ENCODE measurements around the gene CNPPD1. TPM values are rescaled to one million over a fixed set of nuclear protein-coding genes. Genes with fewer than 3 reads are reported as not detected.
A peak's percentile ranks its signal among the peaks of the same experiment; 100 is the strongest.

The CNPPD1 gene
- total RNA-seq, 1 donor from 2014 or later, result 38.9 TPM

DNA sequence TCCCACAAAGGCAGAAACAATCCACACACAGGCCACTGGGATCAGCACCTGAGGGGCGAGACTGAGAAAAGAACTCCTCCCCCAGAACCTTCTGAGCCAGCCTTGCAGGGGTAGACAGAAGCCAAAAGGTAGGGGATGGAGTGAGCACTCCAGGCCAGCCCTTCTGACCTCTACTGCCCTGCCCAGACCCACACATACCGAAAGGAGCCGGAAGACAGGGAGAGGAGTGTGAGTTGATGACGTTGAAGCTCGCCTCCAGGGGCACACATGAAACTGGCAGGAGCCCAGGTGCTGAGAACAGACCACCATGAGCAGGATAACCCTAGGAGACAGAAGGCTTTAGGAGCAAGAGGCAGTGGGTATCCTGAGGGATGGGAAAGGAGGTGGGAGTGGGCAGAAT lies 8.7 kb downstream of the CNPPD1 start:
- DNase-seq (ENCODE audit: low spot score, unreplicated experiment), result no peak
- Mint-ChIP-seq H3K36me3 (ENCODE audit: insufficient read depth) (no peaks in the 10 kb centered on the region), H3K27me3 (peaks cover under 1% of the 10 kb centered on the region), H3K4me1 (ENCODE audit: low read depth) (no peaks in the 10 kb centered on the region), H3K4me3 (ENCODE audit: low read depth) (no peak overlapping the region), H3K27ac (no peak overlapping the region), H3K9me3 (ENCODE audit: low read depth) (no peaks in the 10 kb centered on the region)
- TF ChIP-seq, protein P1, sequence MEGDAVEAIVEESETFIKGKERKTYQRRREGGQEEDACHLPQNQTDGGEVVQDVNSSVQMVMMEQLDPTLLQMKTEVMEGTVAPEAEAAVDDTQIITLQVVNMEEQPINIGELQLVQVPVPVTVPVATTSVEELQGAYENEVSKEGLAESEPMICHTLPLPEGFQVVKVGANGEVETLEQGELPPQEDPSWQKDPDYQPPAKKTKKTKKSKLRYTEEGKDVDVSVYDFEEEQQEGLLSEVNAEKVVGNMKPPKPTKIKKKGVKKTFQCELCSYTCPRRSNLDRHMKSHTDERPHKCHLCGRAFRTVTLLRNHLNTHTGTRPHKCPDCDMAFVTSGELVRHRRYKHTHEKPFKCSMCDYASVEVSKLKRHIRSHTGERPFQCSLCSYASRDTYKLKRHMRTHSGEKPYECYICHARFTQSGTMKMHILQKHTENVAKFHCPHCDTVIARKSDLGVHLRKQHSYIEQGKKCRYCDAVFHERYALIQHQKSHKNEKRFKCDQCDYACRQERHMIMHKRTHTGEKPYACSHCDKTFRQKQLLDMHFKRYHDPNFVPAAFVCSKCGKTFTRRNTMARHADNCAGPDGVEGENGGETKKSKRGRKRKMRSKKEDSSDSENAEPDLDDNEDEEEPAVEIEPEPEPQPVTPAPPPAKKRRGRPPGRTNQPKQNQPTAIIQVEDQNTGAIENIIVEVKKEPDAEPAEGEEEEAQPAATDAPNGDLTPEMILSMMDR (IDR thresholded peaks at IDR 0.05; ENCODE audit: unreplicated experiment), result no peak

DNA sequence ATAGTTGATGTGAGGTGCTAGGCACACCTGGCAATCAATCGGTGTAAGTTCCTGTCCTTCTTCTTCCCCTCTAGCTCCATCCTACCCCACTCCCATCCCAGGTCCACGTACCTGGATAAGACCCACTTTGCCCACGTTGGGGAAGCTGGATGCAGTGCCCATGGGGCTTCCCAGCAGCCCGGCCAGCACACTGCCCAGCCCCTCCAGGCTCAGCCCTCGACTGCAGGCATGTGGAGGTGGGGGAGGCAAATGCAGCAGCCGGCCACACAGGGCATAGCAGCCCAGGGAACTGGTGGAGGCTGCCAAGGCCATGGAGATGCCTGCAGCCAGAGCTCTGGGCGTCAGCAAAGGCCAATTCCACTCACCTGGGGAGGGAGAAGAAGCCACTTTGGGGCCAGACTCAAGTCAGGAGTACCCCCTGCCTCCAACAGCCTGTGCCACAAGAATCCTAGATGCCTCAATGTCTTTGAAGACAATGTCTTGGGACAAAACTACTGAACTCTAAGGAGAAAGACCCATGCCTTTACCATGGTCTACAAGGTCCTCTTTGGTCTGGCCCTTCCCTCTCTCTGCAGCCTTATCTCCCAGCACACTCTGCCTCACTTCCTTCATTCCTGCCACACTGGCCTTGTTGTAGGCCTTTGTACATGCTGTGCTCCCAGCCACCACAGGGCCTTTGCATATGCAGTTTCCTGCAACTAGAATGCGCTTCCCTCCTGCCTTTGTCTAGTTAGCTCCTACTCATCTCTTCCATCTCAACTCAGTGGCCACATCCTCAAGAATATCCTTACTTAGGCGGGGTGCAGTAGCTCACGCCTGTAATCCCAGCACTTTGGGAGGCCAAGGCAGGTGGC lies 11.4 kb downstream of the CNPPD1 start:
- Mint-ChIP-seq H3K27me3 (peaks cover 4% of the 10 kb centered on the region), H3K4me3 (ENCODE audit: low read depth) (no peak overlapping the region)
- DNase-seq (ENCODE audit: low spot score, unreplicated experiment), result no peak

DNA sequence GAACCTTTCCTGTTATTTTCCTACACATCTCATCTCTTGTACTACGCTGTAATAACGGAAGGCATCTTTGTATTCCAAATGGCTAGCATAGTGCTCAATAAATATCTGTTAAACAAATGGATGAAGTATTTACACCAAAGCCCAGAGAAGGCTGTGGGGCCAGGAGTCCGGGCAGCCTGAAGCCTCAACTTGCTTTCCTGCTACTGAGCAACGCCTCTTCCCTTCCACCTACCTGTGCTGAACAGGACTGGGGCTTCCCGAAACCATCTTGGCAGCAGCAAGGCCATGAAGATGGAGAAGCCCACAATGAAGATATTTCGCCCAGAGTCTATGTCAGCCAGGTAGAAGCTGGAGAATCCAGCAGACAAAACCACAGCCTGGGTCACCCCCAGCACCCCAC lies 13.6 kb downstream of the CNPPD1 start:
- H3K36me3 Mint-ChIP-seq (ENCODE audit: insufficient read depth), result no peaks in the 10 kb centered on the region
- H3K9me3 Mint-ChIP-seq (ENCODE audit: low read depth), result no peaks in the 10 kb centered on the region
- no peak overlapping the region for H3K4me3 Mint-ChIP-seq (ENCODE audit: low read depth)
- no peak overlapping the region for H3K27ac Mint-ChIP-seq
- TF ChIP-seq, protein P1 (IDR thresholded peaks at IDR 0.05; ENCODE audit: unreplicated experiment), result no peak
- H3K27me3 Mint-ChIP-seq, result peaks cover 7% of the 10 kb centered on the region
- peaks cover 5% of the 10 kb centered on the region for H3K4me1 Mint-ChIP-seq (ENCODE audit: low read depth)
- DNase-seq (ENCODE audit: low spot score, unreplicated experiment), result no peak

More for the DNA sequence above, 11.4 kb downstream of the CNPPD1 start:
- Mint-ChIP-seq H3K27ac (no peak overlapping the region), H3K9me3 (ENCODE audit: low read depth) (no peaks in the 10 kb centered on the region), H3K4me1 (ENCODE audit: low read depth) (peaks cover 3% of the 10 kb centered on the region), H3K36me3 (ENCODE audit: insufficient read depth) (no peaks in the 10 kb centered on the region)
- TF ChIP-seq, protein P1 (IDR thresholded peaks at IDR 0.05; ENCODE audit: unreplicated experiment), result no peak

DNA sequence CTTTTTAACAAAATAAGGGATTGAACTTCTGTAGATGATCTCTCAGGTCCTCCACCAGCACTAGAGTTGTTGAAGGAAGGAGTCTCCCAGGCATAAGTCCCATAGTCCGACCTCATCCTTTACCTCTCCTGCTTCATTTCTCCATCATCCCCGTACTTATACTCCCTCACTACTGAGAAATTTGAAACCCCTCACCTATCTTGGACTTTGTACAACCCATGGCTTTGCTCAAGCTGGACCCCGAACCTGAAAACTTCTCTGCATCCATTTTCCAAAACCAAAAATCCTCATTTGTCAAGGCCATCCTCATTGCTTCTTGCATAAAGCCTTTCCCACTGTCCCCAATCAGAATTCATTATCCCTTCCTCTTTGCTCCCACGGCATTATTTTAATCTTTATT lies 15.6 kb downstream of the CNPPD1 start:
- H3K4me1 Mint-ChIP-seq (ENCODE audit: low read depth), result peaks cover 5% of the 10 kb centered on the region
- TF ChIP-seq, protein P1 (IDR thresholded peaks at IDR 0.05; ENCODE audit: unreplicated experiment), result no peak
- peaks cover 3% of the 10 kb centered on the region for H3K36me3 Mint-ChIP-seq (ENCODE audit: insufficient read depth)
- H3K27ac Mint-ChIP-seq, result no peak overlapping the region
- no peak for DNase-seq (ENCODE audit: low spot score, unreplicated experiment)
- H3K4me3 Mint-ChIP-seq (ENCODE audit: low read depth), result peak overlapping the region; percentile 89
- H3K9me3 Mint-ChIP-seq (ENCODE audit: low read depth), result no peaks in the 10 kb centered on the region
- H3K27me3 Mint-ChIP-seq, result peaks cover 7% of the 10 kb centered on the region

DNA sequence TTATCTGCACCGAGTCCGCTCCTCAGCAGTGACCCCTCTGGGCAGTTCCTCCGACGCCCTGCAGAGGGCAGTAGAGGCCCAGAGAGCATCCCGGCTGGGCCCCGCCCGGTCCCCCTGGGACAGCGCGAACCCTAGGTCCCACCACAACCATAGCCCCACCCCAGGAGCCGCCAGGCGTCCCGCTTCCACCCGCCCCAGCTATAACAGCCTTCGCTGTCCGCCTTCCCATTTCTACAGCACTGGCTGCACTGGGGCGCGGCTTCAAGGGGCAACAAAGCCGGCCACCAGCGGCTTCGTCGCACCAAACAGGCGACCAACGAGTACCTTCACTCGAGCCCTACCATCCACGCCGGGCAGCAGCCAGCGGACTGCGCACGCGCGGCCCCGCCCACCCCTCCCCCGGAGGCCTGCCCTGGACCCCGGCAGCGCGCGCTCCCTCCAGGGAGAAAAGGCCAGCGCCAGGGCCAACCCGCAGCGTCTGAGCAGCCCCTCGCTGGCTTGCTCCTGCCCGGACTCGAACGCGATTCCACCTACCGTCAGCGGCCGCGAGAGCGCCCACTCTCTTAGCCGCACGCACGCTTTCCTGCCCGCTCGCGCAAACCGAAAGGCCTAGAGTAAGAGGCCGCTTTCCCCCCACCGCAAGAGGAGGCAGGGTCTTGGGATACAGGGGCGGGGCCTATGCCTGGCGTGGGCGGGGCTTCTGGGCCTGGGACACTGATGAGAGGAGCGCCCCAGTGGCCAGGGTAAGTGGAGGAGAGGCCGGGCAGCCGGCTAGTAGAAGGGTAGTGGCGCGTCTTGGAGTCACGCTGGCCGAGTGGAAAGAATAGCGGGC lies 16.3 kb downstream of the CNPPD1 start, which contains the start of gene NHEJ1:
Gene NHEJ1, minus strand, starts transcription at position 630 of the 832 bp plus-strand sequence. CDS start 2,453 bp downstream, outside the sequence.
- DNase-seq (ENCODE audit: low spot score, unreplicated experiment), result peak; percentile 91
- H3K36me3 Mint-ChIP-seq (ENCODE audit: insufficient read depth), result peaks cover 3% of the 10 kb centered on the region
- peak within 1 kb of the TSS; percentile 89 for H3K4me3 Mint-ChIP-seq (ENCODE audit: low read depth)
- peaks cover 7% of the 10 kb centered on the region for H3K27me3 Mint-ChIP-seq
- peaks cover 5% of the 10 kb centered on the region for H3K4me1 Mint-ChIP-seq (ENCODE audit: low read depth)
- TF ChIP-seq, protein P1 (IDR thresholded peaks at IDR 0.05; ENCODE audit: unreplicated experiment), result peak; percentile 98
- H3K9me3 Mint-ChIP-seq (ENCODE audit: low read depth), result no peaks in the 10 kb centered on the region
- H3K27ac Mint-ChIP-seq, result peak within 1 kb of the TSS; percentile 98
